ENCODE measurements around the gene KCNK18. TPM values are rescaled to one million over a fixed set of nuclear protein-coding genes. Genes with fewer than 3 reads are reported as not detected.

The KCNK18 gene
- total and polyA plus RNA-seq, 2 experiments from 2014 or later = not detected

DNA sequence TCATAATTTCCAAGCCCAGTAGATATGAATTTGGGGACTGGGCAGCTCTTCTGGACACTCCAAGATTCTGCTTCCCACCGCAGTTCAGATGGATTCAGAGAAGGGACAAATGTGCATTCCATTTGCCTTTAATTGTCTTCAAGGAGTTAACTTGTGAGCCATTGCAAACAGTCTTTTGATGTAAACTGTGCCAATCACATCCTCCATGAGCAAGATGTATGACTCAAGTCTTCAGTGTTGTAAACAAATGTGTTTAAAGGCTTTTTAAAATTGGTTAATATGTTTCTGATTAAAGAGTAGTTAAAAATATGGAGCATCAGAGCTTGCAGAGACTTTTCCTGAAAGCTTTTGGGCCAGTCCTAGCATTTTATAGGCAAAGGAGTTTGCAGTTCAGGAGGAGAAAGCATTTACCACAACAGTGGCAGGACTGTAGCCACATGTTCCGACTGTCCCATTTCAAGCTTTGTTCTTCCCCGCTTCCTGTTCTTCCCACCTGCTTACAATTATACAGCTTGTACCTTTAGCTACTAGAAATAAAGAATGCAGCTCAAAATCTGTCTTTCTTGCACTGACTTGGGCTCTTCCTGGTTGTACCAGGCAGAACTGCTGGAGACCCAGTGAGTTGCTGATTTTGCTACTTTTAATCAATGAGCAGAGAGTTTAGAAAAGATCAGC is 49.8 kb downstream of the KCNK18 start (continued):
- TF ChIP-seq, protein P1, sequence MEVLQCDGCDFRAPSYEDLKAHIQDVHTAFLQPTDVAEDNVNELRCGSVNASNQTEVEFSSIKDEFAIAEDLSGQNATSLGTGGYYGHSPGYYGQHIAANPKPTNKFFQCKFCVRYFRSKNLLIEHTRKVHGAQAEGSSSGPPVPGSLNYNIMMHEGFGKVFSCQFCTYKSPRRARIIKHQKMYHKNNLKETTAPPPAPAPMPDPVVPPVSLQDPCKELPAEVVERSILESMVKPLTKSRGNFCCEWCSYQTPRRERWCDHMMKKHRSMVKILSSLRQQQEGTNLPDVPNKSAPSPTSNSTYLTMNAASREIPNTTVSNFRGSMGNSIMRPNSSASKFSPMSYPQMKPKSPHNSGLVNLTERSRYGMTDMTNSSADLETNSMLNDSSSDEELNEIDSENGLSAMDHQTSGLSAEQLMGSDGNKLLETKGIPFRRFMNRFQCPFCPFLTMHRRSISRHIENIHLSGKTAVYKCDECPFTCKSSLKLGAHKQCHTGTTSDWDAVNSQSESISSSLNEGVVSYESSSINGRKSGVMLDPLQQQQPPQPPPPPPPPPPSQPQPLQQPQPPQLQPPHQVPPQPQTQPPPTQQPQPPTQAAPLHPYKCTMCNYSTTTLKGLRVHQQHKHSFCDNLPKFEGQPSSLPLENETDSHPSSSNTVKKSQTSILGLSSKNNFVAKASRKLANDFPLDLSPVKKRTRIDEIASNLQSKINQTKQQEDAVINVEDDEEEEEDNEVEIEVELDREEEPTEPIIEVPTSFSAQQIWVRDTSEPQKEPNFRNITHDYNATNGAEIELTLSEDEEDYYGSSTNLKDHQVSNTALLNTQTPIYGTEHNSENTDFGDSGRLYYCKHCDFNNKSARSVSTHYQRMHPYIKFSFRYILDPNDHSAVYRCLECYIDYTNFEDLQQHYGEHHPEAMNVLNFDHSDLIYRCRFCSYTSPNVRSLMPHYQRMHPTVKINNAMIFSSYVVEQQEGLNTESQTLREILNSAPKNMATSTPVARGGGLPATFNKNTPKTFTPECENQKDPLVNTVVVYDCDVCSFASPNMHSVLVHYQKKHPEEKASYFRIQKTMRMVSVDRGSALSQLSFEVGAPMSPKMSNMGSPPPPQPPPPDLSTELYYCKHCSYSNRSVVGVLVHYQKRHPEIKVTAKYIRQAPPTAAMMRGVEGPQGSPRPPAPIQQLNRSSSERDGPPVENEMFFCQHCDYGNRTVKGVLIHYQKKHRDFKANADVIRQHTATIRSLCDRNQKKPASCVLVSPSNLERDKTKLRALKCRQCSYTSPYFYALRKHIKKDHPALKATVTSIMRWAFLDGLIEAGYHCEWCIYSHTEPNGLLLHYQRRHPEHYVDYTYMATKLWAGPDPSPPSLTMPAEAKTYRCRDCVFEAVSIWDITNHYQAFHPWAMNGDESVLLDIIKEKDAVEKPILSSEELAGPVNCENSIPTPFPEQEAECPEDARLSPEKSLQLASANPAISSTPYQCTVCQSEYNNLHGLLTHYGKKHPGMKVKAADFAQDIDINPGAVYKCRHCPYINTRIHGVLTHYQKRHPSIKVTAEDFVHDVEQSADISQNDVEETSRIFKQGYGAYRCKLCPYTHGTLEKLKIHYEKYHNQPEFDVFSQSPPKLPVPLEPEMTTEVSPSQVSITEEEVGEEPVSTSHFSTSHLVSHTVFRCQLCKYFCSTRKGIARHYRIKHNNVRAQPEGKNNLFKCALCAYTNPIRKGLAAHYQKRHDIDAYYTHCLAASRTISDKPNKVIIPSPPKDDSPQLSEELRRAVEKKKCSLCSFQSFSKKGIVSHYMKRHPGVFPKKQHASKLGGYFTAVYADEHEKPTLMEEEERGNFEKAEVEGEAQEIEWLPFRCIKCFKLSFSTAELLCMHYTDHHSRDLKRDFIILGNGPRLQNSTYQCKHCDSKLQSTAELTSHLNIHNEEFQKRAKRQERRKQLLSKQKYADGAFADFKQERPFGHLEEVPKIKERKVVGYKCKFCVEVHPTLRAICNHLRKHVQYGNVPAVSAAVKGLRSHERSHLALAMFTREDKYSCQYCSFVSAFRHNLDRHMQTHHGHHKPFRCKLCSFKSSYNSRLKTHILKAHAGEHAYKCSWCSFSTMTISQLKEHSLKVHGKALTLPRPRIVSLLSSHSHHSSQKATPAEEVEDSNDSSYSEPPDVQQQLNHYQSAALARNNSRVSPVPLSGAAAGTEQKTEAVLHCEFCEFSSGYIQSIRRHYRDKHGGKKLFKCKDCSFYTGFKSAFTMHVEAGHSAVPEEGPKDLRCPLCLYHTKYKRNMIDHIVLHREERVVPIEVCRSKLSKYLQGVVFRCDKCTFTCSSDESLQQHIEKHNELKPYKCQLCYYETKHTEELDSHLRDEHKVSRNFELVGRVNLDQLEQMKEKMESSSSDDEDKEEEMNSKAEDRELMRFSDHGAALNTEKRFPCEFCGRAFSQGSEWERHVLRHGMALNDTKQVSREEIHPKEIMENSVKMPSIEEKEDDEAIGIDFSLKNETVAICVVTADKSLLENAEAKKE (CRISPR knock-in tag; IDR thresholded peaks at IDR 0.05) = no peak
- TF ChIP-seq ZNF114 (CRISPR knock-in tag; IDR thresholded peaks at IDR 0.05) (no peak), ZNF331 (CRISPR knock-in tag; IDR thresholded peaks at IDR 0.05; ENCODE audit: low read depth) (no peak), POLR2AphosphoS5 (IDR thresholded peaks at IDR 0.05; ENCODE audit: low read depth) (no peak), CTCF (conservative IDR thresholded peaks at IDR 0.05; ENCODE audit: low read depth in 2 of 2) (no peak), EZH2 (IDR thresholded peaks at IDR 0.05; ENCODE audit: low read depth, unreplicated experiment) (no peak), JUNB (IDR thresholded peaks at IDR 0.05; ENCODE audit: unreplicated experiment) (no peak), REST (IDR thresholded peaks at IDR 0.05; ENCODE audit: unreplicated experiment) (no peak), ETS1 (IDR thresholded peaks at IDR 0.05) (no peak), STAT1 (IDR thresholded peaks at IDR 0.05; ENCODE audit: unreplicated experiment) (no peak), EZH2phosphoT487 (IDR thresholded peaks at IDR 0.05; ENCODE audit: unreplicated experiment) (no peak)
